OCI-LY7 (cell line): ENCODE data around the gene BDKRB2. TPM values are rescaled to one million over a fixed set of nuclear protein-coding genes. Genes with fewer than 3 reads are reported as not detected.

ENCODE experiments used
- BruUV-seq: library from RNA; stranded (reverse); fragments of 400-500 nt; replicated peaks from 2 replicates; lab custom pipeline; 2021; lab: Mats Ljungman, UMichigan
- CTCF ChIA-PET: fragments of 300-600 bp; sonication (Branson Sonifier 250); formaldehyde crosslinking; loops from one replicate; lab custom pipeline; 2022; ENCODE audit warnings: antibody characterized with exemption; ENCODE audit not compliant: unreplicated experiment; lab: Charles Lee
- POLR2A ChIA-PET: fragments of 300-600 bp; sonication (Branson Sonifier 250); formaldehyde crosslinking; loops from one replicate; lab custom pipeline; 2022; ENCODE audit warnings: antibody characterized with exemption; lab: Charles Lee
- DNase-seq: peaks from one replicate; pipeline ENCODE4 v3.0.0-alpha.2; 2015; ENCODE audit warnings: low spot score
- H2AFZ ChIP-seq: fragments of 200-600 bp; sonication (generic), shearing (Covaris generic); 2 replicates; pipeline ENCODE4 v1.6.1; 2014; ENCODE audit warnings: mild to moderate bottlenecking, antibody characterized with exemption, low read length, moderate library complexity
- H3K27ac ChIP-seq: fragments of 200-600 bp; sonication (generic); 2 replicates; pipeline ENCODE4 v1.5.1; 2014; ENCODE audit warnings: mixed run types, low read depth, mild to moderate bottlenecking, moderate library complexity, low read length, inconsistent platforms; ENCODE audit not compliant: poor library complexity, severe bottlenecking
- H3K36me3 ChIP-seq: fragments of 200-600 bp; sonication (generic); 2 replicates; pipeline ENCODE4 v1.6.1; 2014; ENCODE audit warnings: mild to moderate bottlenecking, antibody characterized with exemption, low read length, moderate library complexity, mixed read lengths; ENCODE audit not compliant: insufficient read depth
- H3K4me1 ChIP-seq: fragments of 200-600 bp; sonication (generic); 2 replicates; pipeline ENCODE4 v1.5.1; 2014; ENCODE audit warnings: mild to moderate bottlenecking, low read length; ENCODE audit not compliant: insufficient read depth, poor library complexity, severe bottlenecking
- H3K4me2 ChIP-seq: fragments of 200-600 bp; sonication (generic); 2 replicates; pipeline ENCODE4 v1.6.1; 2014; ENCODE audit warnings: mild to moderate bottlenecking, low read length
- H3K4me3 ChIP-seq: fragments of 200-600 bp; sonication (generic); 2 replicates; pipeline ENCODE4 v1.5.1; 2014; ENCODE audit warnings: mild to moderate bottlenecking, low read depth, low read length; ENCODE audit not compliant: poor library complexity, severe bottlenecking
- H3K79me2 ChIP-seq: fragments of 200-600 bp; sonication (generic); 2 replicates; pipeline ENCODE4 v1.6.1; 2016; ENCODE audit warnings: low read depth, mild to moderate bottlenecking, low read length, moderate library complexity, mixed read lengths; ENCODE audit not compliant: insufficient read depth
- H3K9me2 ChIP-seq: fragments of 200-600 bp; sonication (generic); 2 replicates; pipeline ENCODE4 v1.6.1; 2016; ENCODE audit warnings: mild to moderate bottlenecking, low read length, mixed read lengths; ENCODE audit not compliant: insufficient read depth
- H3K9me3 ChIP-seq: fragments of 200-600 bp; sonication (generic); 2 replicates; pipeline ENCODE4 v1.6.1; 2014; ENCODE audit warnings: mild to moderate bottlenecking, mixed run types, low read length, mixed read lengths
- H4K20me1 ChIP-seq: fragments of 200-600 bp; sonication (generic); 2 replicates; pipeline ENCODE4 v1.6.1; 2014; ENCODE audit warnings: mild to moderate bottlenecking, antibody characterized with exemption, low read length, moderate library complexity, mixed read lengths; ENCODE audit not compliant: insufficient read depth
- CTCF ChIP-seq: fragments of 200-600 bp; sonication (generic); conservative IDR thresholded peaks from 2 replicates; pipeline ENCODE4 v1.5.1; 2014; ENCODE audit warnings: mild to moderate bottlenecking, antibody characterized with exemption, low read length, moderate library complexity, mixed read lengths
- EZH2phosphoT487 ChIP-seq: fragments of 200-600 bp; sonication (generic); IDR thresholded peaks from 2 replicates; pipeline ENCODE4 v1.6.1; 2018; ENCODE audit warnings: low read depth, borderline replicate concordance, mild to moderate bottlenecking, mixed run types, antibody characterized with exemption, low read length, moderate library complexity, mixed read lengths
- intact Hi-C: fragments of 100-400 bp; cut with micrococcal nuclease; formaldehyde crosslinking; loops from one replicate; pipeline ENCODE4 v1.10.0; 2022; ENCODE audit not compliant: unreplicated experiment
- total RNA-seq, 2 experiments: library from RNA; depleted of rRNA in 1 of 2; stranded (reverse); fragments of >200 nt in 1 of 2; shearing (Covaris generic) in 1 of 2; gene quantifications; 2 replicates each; pipeline ENCODE4 v1.2.3, GENCODE V29; 2014 to 2022

Gene BDKRB2
- total RNA-seq, 2 experiments from 2014 or later, result 0.17 TPM; not detected in 1

GRCh38 chr14:96281486-96281885, 76.8 kb downstream of the BDKRB2 start:
- Histone ChIP-seq H2AFZ (no peak overlapping the region), H3K4me3 (no peak overlapping the region), H4K20me1 (no peaks in the 10 kb centered on the region), H3K9me2 (no peaks in the 10 kb centered on the region), H3K27ac (no peak overlapping the region), H3K4me2 (no peak overlapping the region), H3K4me1 (no peaks in the 10 kb centered on the region), H3K79me2 (no peaks in the 10 kb centered on the region), H3K36me3 (peaks cover 7% of the 10 kb centered on the region; the same call in 1 of the 2 replicates), H3K9me3 (peaks cover 6% of the 10 kb centered on the region; the same call in 1 of the 2 replicates)
- ChIA-PET POLR2A (no interaction called here), CTCF (no interaction called here)
- TF ChIP-seq EZH2phosphoT487 (no peak), CTCF (no peak)
- intact Hi-C loops, result no loop called here
- BruUV-seq, result no TSS peak
- DNase-seq, result no peak

- TF ChIP-seq CTCF (no peak), EZH2phosphoT487 (no peak)
- ChIA-PET CTCF (no interaction called here), POLR2A (no interaction called here)
- H4K20me1 ChIP-seq, result no peaks in the 10 kb centered on the region
- H3K27ac ChIP-seq, result no peak overlapping the region
- no TSS peak for BruUV-seq
- no peaks in the 10 kb centered on the region for H3K9me2 ChIP-seq
- no peaks in the 10 kb centered on the region for H3K4me1 ChIP-seq
- H2AFZ ChIP-seq, result no peak overlapping the region
- H3K4me2 ChIP-seq, result no peak overlapping the region
- intact Hi-C loops, result no loop called here
- H3K79me2 ChIP-seq, result no peaks in the 10 kb centered on the region
- H3K9me3 ChIP-seq, result no peaks in the 10 kb centered on the region
- H3K36me3 ChIP-seq, result peaks cover 12% of the 10 kb centered on the region; the same call in 1 of the 2 replicates
- DNase-seq, result no peak
- no peak overlapping the region for H3K4me3 ChIP-seq
Measured at GRCh38 chr14:96284008-96284407, 79.4 kb downstream of the BDKRB2 start.

- BruUV-seq, result no TSS peak
- Histone ChIP-seq H3K27ac (no peak overlapping the region), H3K4me2 (no peak overlapping the region), H3K36me3 (peaks cover 15% of the 10 kb centered on the region), H3K79me2 (no peaks in the 10 kb centered on the region), H2AFZ (no peak overlapping the region), H4K20me1 (no peaks in the 10 kb centered on the region), H3K4me3 (no peak overlapping the region), H3K9me3 (no peaks in the 10 kb centered on the region), H3K9me2 (no peaks in the 10 kb centered on the region), H3K4me1 (no peaks in the 10 kb centered on the region)
- ChIA-PET CTCF (no interaction called here), POLR2A (no interaction called here)
- DNase-seq, result no peak
- intact Hi-C loops, result no loop called here
- no peak for TF ChIP-seq CTCF
- no peak for TF ChIP-seq EZH2phosphoT487
Measured at GRCh38 chr14:96284430-96284829, 79.8 kb downstream of the BDKRB2 start.
